ENCODE data around the gene UPK3BL1.
"Not testable (repeated sequence)": the region's sequence is repeated elsewhere in the genome, so short reads cannot be mapped to it uniquely, and the experiment has no call there.

Gene UPK3BL1

DNA sequence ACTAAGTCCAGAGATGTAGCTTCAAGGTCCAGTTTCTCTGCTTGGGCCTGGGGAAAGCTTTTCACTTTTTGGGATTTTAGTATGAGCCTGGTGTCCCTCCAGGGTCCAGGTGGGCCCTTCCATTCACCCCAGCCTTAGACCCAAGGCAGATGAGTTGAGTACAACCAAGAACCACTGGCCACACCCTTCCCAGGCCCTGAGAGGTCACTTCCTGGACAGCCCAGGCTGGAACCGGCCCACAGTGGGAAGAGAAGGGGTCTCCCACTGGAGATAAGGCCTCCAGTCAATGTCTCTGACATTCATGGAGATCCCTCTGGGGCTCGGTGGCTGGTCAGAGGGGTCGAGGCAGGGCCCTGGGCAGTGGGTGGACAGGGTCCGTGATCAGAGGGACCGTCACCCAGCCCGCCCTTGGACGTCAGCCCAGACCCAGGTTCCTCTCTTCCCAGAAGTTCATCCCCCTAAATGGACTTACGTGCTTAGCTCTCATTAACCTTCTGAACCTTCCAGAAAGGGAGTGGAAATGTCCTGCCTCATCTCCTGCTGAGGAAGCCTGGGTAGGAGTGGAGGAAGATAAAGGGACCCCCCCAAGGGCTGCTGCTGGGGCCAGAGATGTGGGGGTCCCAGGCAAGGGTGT, 15.2 kb downstream of the UPK3BL1 start:
- not testable (repeated sequence) for DNase-seq (ENCODE audit: low spot score)

DNA sequence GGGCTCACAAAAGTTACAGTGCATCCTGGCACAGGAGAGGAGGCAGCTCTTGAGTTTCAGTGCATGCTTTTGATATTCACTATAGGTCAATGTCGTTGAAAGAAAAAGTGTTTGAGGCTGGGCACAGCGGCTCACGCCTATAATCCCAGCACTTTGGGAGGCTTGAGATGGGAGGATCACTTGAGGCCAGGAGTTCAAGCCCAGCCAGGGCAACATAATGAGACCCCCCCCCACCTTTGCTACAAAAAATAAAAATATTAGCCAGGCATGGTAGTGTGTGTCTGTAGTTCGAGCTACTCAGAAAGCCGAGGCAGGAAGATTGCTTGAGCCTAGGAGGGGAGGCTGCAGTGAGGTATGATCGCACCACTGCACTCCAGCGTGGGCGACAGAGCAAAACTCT, 24.5 kb downstream of the UPK3BL1 start:
- not testable (repeated sequence) for DNase-seq (ENCODE audit: low spot score)

DNA sequence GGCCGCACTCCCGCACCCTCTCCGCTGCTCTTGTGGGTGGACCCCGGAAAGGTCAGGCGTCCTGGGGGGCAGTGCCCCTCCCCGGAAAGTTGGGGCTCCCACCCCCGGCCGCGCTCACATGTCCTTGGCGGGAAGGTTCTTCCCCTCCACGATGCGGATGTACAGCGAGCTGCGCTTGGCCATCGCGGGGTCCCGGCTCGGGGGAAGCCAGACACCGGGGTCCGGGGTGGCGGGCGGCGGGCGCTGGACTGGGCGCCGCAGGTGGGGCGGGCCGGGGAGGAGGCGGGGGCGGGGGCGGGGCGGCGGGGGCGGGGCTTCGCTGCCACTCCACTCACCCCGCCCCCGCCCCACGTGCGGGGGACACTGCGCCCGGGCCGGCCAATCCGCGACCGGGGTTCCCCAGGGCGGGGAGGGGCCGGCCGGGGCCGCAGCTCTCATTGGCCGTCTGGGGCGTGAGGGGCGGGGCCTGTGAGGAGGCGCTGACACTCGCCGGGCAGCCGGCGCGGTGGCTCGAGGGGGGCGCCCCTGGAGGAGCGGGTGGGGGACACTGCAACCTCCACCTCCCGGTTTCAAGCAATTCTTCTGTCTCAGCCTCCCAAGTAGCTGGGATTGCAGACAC, 26.0 kb downstream of the UPK3BL1 start, which contains the start of gene RASA4:
TSS of gene RASA4 (minus strand) at position 250 of the 619 bp plus-strand sequence. CDS start at position 183, 67 bp downstream.
- DNase-seq (ENCODE audit: low spot score) = not testable (repeated sequence)

DNA sequence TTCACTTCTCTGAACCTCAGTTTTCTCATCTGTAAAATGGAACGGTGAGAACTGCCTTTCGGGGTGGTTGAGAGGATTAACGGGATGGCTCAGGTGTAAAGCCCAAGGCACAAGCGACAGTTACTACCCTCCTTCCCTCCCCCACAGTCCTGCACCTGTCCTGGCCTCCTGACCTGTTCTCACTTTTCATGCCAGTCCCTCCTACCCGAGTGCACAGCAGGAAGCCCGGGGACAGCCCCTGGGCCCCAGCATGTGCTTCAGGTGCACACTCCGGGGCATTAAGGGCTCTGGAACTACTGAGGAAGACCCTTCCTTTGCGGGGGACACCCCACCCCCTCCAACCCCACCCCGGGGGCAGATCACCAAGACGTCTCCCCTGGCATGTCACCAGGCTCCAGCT, 26.7 kb downstream of the UPK3BL1 start:
- DNase-seq (ENCODE audit: low spot score) = not testable (repeated sequence)

DNA sequence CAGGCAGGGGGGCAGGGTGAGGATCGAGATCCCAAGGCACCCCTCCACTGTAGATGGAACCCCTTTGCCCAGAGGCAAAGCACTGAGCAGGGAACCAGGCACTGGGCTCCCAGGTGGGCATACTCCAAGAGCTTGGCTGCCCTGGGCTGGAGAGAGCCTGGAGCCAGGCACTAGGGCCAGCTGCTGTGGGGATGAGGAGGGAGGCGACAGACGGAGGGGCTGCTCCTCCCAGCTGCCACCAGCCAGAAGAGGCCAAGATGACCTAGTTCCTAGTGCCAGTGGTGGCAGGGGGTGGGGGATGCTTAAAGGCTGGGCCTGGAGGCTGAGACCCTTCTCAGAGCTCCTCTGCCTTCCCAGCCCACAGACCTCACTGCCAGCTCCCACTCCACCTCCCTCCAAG, 27.7 kb downstream of the UPK3BL1 start:
- not testable (repeated sequence) for DNase-seq (ENCODE audit: low spot score)

DNA sequence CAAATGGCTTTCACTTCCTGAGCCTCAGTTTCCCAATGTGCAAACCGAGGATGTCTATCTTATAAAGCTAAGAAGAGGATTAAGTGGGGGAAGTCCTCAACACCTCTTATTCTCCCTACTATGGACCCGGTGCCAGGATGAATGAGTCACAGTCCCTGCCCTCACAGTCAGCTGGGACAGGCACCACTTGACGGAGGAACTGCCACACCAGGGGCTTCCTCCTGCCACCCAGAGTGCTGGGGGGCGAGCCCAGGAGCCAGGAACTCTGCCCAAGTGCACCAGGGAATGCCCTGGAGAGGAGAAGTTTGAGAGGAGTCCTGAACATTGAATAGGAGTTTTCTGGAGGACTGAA, 28.3 kb downstream of the UPK3BL1 start:
- not testable (repeated sequence) for DNase-seq (ENCODE audit: low spot score)

DNA sequence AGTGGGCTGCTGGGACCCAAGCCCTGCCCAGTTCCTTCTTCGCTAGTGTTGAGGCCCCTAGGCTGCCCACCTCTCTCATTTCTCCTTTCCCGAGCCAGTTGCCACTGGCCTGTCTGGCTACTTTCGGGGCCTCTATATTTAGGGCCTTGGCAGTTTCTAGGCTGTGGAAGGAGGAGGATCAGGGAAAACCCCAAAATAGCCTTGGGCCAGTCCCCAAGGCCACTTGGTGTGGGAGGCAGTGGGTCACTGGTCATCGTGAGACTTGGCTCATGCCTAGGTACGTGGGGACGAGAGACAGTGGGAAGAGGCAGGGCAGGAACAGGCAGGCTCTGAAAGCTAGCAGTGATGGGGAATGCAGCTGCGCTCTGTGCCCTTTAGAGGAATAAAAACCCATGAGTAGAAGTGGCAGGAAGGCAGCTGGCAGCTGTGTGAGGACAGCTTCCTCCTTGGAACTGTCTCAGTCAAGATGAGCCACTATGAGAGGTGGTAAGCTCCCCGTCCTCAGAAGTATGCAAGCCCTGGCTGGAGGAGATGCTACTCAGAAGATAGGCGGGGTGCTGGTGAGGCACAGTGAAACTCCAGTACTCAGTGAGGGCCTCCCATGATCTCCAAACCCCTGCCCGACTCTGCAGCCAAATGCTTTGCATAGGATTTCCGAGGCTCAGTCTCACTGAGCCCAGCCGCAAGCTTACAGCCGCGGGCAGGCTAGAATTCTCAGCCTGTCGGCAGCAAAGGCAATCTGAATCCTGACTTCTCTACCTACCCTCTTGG, 28.8 kb downstream of the UPK3BL1 start:
- not testable (repeated sequence) for DNase-seq (ENCODE audit: low spot score)

DNA sequence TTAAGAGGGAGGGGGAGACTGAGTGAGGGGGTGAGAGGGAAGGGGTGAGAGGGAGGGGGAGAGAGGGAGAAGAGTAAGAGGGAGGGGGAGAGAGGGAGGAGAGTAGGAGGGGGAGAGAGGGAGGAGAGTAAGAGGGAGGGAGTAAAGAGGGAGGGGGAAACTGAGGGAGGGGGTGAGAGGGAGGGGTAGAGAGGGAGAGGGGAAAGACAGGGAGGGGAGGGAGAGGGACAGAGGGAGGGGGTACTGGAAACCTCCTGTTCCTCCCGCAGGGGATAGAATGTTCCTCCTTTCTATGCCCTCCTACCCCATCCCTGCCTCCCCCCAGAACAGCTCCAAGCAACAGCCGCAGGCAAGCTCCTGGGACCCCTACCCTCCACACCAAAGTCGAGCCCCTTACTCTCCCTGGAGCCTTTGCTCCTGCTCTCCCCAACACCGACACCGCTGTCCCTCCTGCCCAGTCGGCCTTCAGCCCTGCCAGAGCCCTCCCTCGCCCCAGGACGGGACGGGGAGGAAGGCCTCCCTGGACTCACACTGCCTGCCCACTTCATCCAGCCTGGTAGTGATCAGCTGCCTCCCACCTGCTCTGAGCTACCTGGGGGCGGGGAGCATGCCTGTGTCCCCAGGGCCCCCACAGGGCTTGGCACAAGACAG, 30.8 kb downstream of the UPK3BL1 start:
- DNase-seq (ENCODE audit: low spot score) = not testable (repeated sequence)

DNA sequence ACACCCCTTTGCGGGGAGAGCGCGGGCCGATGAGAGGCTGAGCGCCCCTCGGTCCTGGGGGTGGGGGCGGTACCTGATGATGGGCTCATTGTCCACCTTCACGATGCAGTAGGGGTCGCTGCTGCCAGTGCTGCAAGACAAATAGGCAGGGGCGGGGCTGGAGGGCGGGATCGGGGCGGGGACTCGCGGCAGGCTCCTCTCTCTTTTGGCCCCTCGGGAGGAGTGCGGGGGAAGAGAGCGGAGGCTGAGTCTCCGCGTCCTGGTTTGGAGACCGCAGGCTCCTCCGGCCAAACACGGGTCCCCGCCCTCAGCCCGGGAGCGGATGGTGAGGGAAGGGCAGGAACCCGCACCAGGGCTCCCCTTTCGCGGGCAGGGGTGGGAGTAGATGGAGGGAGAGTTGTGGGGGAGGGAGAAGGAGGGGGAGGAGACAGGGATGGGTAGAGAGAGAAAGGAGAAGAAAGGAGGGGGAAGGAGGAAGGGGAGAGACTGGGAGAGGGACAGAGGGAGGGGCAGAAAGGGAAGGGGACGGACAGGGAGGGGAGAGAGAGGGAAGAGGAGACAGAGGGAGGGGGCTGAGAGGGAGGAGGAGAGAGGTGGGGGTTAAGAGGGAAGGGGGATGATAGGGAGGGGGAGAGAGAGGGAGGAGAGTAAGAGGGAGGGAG, 31.4 kb downstream of the UPK3BL1 start:
- not testable (repeated sequence) for DNase-seq (ENCODE audit: low spot score)

DNA sequence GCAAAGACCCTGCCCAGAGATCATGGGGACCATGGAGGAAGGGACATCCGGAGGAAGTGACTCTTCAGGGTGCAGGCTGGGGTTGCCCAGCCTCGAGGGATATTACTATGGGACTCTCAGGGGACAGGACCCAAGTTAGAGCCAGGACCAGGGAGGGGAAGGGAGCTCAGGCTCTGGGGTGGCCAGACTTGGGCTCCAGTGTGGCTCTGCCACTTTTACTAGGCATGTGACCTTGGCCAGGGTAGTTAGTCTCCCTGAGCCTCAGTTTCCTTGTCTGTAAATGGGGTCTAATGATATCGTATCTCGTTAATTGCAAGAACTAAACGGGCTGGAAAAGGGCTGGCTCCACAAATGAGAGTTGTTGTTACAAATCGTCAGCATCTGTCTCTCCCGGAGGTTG, 32.1 kb downstream of the UPK3BL1 start:
- DNase-seq (ENCODE audit: low spot score) = not testable (repeated sequence)

DNA sequence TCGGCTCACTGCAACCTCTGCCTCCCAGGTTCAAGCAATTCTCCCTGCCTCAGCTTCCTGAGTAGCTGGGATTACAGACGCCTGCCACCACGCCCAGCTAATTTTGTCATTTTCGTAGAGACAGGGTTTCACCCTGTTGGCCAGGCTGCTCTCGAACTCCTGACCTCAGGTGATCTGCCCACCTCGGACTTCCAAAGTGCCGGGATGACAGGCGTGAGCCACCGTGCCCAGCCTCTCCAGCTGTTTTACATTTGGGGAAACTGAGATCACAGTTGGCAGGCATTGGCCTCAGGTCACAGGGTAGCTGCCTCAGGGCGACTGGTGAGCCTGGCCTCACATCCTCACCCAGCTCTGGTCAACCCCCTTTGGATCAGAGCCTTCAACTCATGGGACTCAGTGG, 32.9 kb downstream of the UPK3BL1 start:
- not testable (repeated sequence) for DNase-seq (ENCODE audit: low spot score)

DNA sequence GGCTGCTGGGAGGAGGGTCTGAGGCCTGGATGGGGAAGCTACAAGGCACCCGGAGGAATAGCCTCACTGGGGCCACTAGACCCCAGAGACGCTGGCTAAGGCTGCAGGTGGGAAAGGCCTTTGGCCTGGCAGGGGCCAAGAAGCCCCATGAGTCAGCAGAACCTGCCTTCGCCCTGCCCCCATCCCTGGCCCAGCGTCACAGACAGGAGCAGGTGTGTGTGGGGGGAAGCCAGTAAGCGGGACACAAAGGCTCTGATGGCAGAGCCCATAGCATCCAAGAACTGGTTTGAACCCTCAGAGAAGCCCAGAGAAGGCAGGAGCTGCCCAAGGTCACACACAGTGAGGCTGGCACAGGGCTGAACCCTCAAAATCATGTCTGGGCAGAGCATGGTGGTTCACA, 35.7 kb downstream of the UPK3BL1 start:
- not testable (repeated sequence) for DNase-seq (ENCODE audit: low spot score)

DNA sequence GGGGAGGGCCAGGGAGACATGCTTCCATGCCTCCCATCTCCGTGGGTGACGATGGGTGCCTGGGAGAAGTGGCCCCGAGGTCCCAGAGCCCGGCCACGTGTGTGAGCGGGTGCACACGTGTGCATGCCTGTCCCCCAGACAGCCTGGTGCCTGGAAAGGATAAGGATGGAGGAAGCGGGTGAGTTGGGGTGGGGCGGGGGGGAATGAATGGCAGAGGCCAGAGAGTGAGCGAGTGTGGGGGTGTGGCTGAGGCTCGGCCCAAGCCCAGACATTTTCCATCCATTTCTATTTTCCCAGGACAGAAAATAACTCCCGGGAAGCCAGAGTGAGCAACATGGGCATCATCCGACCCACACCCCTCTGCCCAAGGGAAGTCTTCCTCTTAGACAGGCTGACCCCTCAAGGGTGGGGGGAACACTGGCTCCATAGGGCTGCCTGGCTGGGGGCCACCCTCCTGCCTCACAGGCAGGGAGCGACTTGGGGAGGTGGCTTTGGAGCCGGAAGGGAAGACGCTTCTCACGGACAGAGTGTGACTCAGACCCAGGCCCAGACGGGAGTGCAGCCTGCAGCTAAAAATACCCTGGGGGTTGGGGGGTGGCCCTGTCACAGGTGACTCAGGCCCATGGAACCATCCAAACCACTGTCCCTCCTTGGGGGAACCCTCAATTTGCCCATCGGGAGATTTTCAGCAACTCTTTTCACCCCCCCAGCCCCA, 38.0 kb downstream of the UPK3BL1 start:
- not testable (repeated sequence) for DNase-seq (ENCODE audit: low spot score)

DNA sequence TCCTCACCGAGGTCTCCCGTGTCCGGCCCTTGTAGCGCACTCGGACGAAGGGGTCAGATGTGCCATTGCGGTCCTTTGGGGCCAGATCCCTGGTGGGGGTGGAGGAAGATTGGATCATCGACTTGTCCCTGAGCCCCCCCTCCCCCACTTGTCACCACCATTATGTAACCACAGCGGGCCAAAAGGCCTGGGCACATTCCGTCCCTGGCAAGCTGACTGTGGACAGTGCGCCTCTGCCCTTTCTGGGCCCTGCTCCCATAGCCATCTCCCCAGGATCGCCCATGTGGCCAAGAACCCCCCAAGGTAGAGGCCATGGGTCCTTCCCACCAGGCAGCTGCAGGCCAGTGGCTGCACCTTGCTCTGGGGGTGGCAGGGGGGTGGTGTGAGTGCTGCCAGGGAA, 40.3 kb downstream of the UPK3BL1 start:
- DNase-seq (ENCODE audit: low spot score) = not testable (repeated sequence)

DNA sequence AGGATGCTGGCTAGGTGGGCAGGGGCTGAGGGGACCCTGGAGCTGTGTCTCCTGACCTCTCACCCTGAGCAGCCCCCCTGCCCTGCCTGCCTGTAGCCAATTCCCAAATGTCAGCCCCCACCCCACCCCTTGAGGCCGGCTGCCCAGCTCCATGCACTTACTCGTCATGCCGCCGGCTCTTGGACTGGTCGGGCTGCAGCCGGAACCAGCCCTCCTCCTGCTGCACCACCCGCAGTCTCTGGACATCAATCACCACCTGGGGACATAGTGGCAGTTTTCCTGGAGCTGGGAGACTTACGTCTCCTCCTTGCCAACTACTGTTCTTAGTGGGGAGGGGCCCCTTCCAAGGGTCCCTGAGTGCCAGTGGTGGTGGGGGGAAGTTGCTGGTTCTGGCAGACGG, 42.9 kb downstream of the UPK3BL1 start:
- not testable (repeated sequence) for DNase-seq (ENCODE audit: low spot score)

DNA sequence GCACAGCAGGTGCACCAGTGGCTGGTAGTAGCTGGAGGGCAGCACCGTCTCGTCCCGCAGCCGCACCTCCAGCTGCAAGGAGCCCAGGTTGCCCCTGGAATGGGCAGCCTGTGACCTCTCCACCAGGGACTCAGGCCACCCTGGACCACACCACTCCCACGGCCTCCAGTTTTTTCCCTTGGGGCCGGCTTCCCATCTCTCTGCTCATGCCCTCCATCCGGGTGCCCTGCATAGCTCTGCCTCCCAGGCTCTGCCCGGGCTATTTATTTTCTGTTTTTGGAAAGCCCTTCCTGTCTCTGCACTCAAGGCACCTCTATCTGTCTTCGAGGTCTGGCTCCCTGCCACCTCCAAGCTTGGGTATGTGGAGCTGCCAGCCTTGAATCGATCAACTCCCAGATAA, 46.6 kb downstream of the UPK3BL1 start:
- not testable (repeated sequence) for DNase-seq (ENCODE audit: low spot score)

DNA sequence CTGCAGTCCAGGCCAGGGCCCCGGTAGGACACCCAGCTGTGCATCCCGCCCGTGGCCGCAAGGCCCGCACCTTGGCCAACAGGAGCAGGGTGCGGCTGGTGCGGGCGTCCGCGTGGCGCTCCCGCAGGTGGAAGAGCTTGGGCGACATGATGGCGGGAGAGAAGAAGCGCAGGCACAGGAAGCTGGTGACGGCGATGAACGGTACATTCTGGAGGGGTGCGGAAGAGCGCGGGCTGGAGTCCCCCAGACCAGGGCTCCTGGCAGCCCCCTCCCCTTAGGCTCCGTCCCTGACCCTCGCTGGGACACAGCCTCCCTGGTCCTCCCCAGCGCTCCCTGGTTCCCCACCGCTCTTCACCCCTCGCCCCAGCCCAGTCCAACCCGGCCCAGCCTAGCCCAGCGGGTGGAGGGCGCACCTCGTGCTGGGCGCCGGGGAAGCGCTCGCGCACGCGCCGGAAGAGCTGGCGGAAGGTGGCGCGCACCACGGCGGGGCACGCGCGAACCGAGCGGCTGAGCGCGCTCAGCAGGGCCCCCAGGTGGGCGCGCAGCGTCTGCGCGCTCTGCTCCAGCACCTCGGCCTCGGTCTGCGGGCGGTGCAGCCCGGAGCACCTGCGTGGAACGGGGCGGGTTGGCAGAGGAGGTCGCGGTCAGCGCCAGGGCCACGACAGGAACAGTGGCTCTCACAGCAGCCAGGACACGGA, 48.8 kb downstream of the UPK3BL1 start:
- DNase-seq (ENCODE audit: low spot score) = not testable (repeated sequence)

DNA sequence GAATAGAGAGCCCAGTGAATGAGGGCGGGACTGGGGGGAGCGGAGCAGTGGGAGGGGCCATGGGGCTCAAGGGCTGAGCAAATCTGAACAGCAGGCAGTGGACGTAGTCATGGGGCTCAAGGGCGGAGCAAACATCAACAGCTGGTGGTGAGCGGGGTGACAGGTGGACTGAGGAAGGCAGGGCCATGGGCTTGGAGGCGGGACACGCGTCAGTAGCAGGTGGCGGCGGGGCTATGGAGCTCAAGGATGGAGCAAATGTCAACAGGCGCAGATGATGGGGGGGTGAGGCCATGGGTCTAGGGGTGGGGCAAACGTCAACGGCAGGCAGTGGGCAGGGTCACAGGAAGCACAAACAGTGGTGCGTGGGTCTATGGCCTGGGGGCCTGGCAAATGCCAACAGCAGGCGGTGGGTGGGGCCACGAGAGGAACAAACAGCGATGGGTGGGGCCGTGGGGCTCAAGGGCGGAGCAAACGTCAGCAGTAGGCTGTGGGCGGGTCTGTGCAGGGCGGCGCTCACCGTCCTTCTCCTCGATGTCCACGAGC, 50.0 kb downstream of the UPK3BL1 start:
- not testable (repeated sequence) for DNase-seq (ENCODE audit: low spot score)

DNA sequence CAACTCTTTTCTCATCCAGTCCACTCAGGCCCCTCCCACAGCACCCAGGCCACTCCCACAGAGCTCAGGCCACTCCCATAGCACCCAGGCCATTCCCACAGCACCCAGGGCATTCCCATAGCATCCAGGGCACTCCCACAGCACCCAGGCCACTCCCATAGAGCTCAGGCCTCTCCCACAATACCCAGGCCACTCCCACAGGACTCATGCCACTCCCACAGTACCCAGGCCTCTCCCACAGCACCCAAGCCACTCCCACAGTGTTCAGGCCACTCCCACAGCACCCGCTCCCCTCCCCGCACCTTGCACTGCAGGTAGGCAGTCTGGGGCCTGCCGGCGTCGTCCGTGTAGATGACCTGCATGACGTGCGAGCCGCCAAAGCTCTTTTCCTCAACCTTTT, 52.7 kb downstream of the UPK3BL1 start:
- not testable (repeated sequence) for DNase-seq (ENCODE audit: low spot score)
